ENCODE results near the gene NBEA.

Gene NBEA

DNA sequence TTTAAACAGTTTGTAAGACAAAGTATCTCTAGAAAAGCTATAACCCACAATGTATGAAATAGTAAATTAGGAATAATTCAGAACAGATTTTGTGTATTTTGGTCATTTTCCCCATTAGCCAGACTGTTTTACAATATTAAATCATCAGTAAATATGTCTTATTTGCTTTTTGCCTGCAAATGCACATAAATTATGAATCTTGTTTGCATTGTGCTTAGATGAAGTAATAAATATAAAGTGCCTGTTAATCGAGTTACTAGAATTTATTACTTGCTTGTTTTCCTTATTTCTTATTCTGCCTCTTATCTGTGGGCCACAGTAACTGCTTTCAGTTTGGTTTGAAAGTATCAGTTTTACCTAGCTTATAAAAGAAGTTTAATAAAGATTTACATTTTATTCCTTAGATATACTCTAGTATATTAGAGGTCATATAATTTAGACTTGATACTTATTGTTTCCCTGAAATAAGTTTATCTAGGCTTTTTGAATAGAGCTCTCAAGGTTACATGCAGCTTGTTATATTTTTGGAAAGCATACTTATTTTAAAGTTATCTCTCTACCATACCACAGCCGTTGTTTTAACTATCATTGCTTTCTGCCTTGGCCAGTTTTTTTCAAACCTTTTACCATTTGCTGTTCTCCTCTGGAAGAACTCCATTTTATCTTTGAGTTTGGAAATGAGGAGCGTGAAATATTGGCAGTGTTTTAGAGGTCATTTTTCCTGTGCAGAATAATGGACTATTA, 238.0 kb downstream of the NBEA start:
- DNase-seq, result no peak

DNA sequence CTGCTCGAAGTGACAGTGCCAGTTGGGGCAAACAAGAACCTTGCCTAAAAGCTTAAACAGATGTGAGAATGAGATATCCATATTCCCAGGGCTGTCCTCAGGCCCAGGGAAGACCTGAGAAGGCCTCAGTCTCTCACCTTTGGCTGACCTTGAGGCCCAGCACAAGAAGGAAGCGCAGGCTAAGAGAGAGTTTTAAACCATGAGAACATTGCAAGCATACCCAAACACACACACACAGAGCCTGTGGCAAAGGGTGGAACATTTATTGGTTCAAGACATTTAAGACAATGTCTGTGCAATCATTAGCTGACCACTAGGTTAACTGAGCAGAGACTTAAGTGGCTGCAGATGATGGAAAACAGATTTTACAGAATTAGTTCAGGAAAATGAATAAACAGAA, 248.2 kb downstream of the NBEA start:
- DNase-seq, result no peak

- no peak for DNase-seq
Observed at GRCh38 chr13:35191883-35192282, 249.8 kb downstream of the NBEA start.

DNA sequence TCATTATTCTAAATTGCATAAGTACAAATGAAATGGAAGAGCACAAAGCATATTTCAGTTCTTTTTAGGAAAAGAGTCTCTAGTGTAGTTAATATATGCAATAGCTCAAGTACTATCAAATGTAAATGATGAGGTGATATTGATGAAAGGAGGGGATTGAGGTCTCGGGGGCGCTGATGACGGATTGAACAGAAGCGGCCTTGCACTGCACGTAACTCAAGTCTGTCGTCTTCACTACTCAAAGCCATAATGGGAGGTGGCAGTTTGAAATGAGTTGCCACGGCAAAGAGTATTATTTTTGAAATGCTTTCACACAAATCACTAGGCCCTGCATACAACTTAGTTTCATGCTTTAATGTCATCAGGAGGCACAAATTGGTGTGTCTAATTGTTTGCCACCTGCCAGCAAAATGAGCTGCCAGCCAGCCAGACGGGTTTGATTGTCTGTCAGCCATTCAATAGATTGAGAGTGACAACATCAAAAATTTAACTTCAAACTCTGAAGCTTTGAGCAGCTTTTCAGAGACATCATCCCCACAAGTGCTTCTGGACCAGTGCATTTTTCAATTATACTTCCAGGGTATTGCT, 256.6 kb downstream of the NBEA start:
- no peak for DNase-seq

DNA sequence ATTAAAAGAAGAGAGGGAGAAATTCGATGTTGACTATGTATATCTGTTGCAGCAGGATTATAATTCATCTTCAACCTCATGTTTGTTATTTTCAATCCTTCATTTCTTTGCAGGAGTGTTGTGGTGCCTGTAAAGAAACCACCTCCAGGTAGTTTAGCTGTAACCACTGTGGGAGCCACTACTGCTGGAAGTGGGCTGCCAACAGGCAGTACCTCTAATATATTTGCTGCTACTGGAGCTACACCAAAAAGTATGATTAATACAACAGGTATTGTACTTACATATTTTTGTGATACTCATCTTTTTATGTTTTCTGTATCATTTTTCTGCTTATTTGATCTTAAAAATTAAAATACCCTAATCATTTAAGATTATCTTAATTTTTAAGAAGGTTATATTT, 266.5 kb downstream of the NBEA start:
- DNase-seq, result no peak

- no peak for DNase-seq
Observed at GRCh38 chr13:35210261-35210660, 268.2 kb downstream of the NBEA start.

- DNase-seq, result no peak
Observed at GRCh38 chr13:35211949-35212348, 269.9 kb downstream of the NBEA start.

- no peak for DNase-seq
Observed at GRCh38 chr13:35213911-35214310, 271.8 kb downstream of the NBEA start.

- no peak for DNase-seq
Observed at GRCh38 chr13:35216131-35216530, 274.1 kb downstream of the NBEA start.

GRCh38 chr13:35219021-35219420, 277.0 kb downstream of the NBEA start:
- DNase-seq, result no peak

- DNase-seq, result no peak
Observed at GRCh38 chr13:35225159-35225558, 283.1 kb downstream of the NBEA start.

GRCh38 chr13:35225582-35225981, 283.5 kb downstream of the NBEA start:
- no peak for DNase-seq

DNA sequence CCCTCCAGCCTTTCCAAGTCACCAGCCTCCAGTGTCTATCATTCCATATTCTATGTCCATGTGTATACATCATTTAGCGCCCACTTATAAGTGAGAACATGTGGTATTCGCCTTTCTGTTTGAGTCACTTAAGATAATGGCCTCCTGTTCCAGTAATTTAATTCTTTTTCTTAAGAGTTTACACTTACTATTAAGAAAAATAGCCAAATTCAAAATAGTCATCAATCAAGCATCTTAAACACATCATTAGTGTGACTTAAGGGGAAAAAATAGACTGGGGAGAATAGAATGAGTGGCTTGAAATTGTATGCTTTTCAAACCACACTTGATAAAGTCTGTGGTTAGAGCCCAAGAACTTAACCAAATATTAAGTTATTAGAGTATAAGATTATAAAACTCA, 286.5 kb downstream of the NBEA start:
- DNase-seq, result no peak

GRCh38 chr13:35231426-35231825, 289.4 kb downstream of the NBEA start:
- no peak for DNase-seq

- DNase-seq, result no peak
Observed at GRCh38 chr13:35238274-35238673, 296.2 kb downstream of the NBEA start.

GRCh38 chr13:35252536-35253205, 310.6 kb downstream of the NBEA start:
- DNase-seq, result no peak

DNA sequence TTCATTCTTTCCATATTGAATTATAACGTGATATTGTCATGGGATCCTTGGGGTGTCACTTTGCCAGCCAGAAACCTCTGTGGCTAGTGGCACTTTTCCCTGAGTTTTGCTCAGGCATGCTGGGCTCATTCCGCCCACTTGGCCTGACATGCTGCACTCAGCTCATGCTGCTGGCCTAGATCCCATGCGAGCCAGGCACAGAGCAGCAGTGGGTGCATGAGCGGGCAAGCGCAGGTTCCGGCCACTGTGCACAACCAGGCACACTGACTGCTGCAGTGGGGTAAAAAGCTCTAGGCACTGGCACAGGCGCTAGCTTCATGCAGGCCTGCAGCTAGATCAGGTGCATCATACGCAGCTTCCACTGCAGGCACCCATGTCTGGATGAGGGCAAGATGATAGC, 313.2 kb downstream of the NBEA start:
- DNase-seq, result no peak

DNA sequence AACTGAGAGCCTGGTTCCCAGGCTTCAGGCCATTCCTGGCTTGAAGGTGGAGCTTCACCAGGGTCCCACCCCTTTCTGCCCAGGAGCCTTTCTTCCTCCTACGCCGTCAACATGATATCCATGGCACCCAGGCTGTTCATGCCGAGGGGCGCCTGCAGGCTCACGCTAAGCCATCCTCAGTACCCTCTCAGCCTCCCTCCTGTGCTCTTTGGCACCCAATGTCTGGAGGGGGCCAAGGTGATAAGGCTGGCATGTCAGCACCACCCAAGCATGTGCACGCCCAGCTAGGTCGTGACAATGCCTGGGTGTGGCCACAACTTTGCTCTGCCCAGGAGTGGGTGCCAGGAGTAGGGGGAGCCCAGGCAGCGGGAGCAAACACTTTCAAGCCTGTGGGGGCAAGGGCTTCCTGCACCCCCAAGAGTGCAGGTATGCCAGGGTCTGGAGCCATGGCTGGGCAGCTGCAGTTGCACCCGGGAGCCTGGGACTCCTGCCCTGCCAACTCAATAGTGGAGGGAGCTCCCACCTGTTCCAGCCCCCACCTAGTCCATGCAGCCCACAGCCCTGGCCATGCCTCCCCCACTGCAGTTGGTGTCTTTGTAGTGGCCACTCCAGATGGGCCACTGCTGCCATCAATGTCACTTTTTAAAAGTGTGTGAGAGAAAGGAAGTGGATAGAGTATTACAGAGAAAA, 314.5 kb downstream of the NBEA start:
- no peak for DNase-seq

DNA sequence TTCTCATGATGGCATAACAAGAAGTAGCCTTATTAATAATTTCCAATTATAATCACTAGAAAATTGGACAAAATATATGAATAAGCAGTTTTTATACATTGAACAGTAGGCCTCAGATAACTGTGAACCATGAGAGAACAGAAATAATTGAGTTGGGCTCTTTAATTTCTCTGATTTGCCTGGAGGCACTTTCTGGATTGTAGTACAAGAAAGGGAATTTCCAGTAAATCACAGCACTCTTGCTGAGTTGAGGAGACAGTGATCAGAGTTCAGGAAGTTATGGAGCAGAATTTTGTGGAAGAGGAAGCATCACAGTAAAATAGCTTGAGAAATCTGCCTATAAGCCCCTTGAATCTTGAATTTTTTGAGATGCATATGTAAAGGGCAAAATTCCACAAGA, 318.2 kb downstream of the NBEA start:
- DNase-seq, result no peak

DNA sequence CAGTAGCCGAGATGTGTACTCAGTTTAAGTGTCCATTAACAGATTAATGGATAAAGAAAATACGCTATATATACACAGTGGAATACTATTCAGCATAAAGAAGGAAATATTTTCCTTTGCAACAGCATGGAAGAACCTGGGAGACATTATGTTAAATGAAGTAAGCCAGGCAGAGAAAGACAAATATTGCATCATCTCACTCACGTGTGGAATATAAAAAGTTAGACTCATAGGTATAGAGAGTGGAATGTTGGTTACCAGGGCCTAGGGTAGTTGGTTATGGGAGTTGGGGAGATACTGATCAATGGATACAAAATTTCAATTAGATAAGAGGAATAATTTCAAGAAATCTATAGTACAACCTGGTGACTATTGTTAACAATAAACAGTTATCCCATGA, 324.3 kb downstream of the NBEA start:
- no peak for DNase-seq

- no peak for DNase-seq
Observed at GRCh38 chr13:35278917-35279316, 336.8 kb downstream of the NBEA start.

- DNase-seq, result no peak
Observed at GRCh38 chr13:35279500-35279899, 337.4 kb downstream of the NBEA start.

DNA sequence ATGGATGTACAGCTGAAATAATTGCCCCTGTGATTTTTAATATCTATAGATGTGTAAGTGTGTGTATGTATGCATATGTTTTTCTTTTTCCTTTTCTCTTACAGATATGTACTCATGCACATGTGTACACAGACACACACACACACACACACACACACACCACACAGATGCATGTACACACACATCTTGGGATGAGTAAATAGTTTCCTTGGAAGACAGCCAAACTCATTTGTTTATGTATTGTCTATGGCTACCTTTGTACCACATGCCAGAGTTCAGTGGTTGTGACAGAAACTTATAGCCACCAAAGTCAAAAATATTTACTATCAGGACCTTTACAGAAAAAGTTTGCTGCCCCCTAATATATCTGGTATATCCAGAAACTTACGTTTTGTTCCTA, 341.8 kb downstream of the NBEA start:
- DNase-seq, result no peak

DNA sequence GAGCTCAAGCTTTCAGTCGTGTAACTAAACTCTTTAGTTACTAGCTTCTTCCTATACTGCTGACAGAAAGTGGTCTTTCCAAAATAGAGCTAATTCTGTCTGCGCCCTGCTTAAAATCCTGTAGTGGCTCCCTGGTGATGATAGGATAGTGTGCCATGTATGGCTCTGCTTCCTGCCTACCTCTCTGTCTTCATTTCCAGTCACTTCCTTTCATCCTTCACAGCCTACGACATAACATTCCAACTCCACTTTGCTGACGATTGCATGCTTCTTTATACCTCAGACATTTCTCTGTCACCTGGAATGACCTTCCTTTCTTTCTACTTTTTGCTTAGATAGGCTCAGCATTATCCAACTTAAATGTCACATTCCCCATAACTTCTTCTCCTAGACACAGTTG, 343.6 kb downstream of the NBEA start:
- no peak for DNase-seq
